Measurements from ENCODE around the gene CEP19. TPM values are rescaled to one million over a fixed set of nuclear protein-coding genes. Genes with fewer than 3 reads are reported as not detected.

Gene CEP19
- total and polyA plus RNA-seq, 2 of the 4 experiments (the other 2 are of a cell fraction): 1.1 to 1.4 TPM

DNA sequence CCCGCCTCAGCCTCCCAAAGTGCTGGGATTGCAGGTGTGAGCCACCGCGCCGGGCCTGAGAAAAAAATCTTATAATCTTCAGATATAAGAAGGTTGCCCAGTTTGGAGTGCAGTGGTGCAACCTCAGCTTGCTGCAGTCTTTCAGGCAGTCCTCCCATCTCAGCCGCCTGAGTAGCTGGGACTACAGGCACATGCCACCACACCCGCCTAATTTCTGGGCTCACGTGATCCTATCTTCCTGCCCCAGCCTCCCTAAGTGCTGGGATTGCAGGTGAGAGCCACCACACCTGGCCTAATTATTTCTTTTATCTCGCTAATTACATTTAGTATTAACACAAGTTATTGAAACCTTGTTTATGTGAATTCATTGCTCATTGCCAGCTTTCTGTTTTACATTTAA, 41.2 kb upstream of the CEP19 start:
- no CpG with 5 or more reads among the region's 8 CpGs for WGBS, 2 experiments (ENCODE audit: extremely low coverage in 2 of 2, insufficient read length in 1 of 2)
- dilution Hi-C loops (cut with HindIII; ENCODE audit: low sequenced_read_pairs, unreplicated experiment): no loop called here
- intact Hi-C loops (cut with micrococcal nuclease): loop anchor here (5.0 kb wide), 1 partner anchor 39 kb away; no protein-coding TSS in a partner anchor

More for the DNA sequence above, 41.2 kb upstream of the CEP19 start:
- CTCF ChIA-PET: no interaction called here
- peaks cover 61% of the 10 kb centered on the region for H4K20me1 ChIP-seq (ENCODE audit: insufficient read depth, low read length)
- no peak overlapping the region for H3K9ac ChIP-seq (ENCODE audit: low read depth, low read length)
- H3K9me1 ChIP-seq (ENCODE audit: insufficient read depth, low read length): peaks cover 7% of the 10 kb centered on the region
- H2AFZ ChIP-seq (replicated peaks; ENCODE audit: low read length, poor library complexity): no peak overlapping the region
- H3K9me3 ChIP-seq (ENCODE audit: control insufficient read depth, insufficient read depth, low read length): no peaks in the 10 kb centered on the region; the same call in 1 of the 2 replicates
- no peak overlapping the region for H3K27ac ChIP-seq (ENCODE audit: insufficient read depth, low read length)
- H3K79me1 ChIP-seq (ENCODE audit: low read depth in 1 of 2, low read length in 2 of 2): peaks cover 23 to 70% of the 10 kb centered on the region in 2 experiments; a peak in 3 of 4 replicates
- H2AK9ac ChIP-seq (replicated peaks; ENCODE audit: low read depth, low read length, poor library complexity): no peak overlapping the region
- peaks cover 5% of the 10 kb centered on the region for H3K4me1 ChIP-seq (ENCODE audit: control insufficient read depth, insufficient read depth, low read length)
- H3K23ac ChIP-seq (ENCODE audit: low read depth, low read length): no peak overlapping the region
- no peak overlapping the region for H4K5ac ChIP-seq (ENCODE audit: low read depth, low read length)
- in situ Hi-C loops (cut with MboI; ENCODE audit: low sequenced_read_pairs): no loop called here
- peaks cover 3% of the 10 kb centered on the region; the same call in 1 of the 2 replicates for H3K36me3 ChIP-seq (ENCODE audit: control insufficient read depth, insufficient read depth, low read length)
- H3K56ac ChIP-seq (ENCODE audit: extremely low read depth, insufficient read depth, low read length): no peak overlapping the region
- no peak overlapping the region for H4K8ac ChIP-seq (ENCODE audit: low read depth in 2 of 2, low read length in 2 of 2)
- H2AK5ac ChIP-seq (ENCODE audit: low read depth, low read length): no peak overlapping the region
- no peak overlapping the region for H2BK5ac ChIP-seq (ENCODE audit: low read depth, low read length, poor library complexity, severe bottlenecking)
- no peak overlapping the region for H3K14ac ChIP-seq (replicated peaks; ENCODE audit: low read depth, low read length)
- ATAC-seq (ENCODE audit: low read depth): no peak
- no peak overlapping the region for H2BK20ac ChIP-seq (ENCODE audit: low read depth, low read length)
- no peak overlapping the region for H3K4ac ChIP-seq (ENCODE audit: low read depth, low read length)
- TF ChIP-seq RFX5 (IDR thresholded peaks at IDR 0.05; ENCODE audit: low read depth, low read length): no peak
- TF ChIP-seq, protein P1, sequence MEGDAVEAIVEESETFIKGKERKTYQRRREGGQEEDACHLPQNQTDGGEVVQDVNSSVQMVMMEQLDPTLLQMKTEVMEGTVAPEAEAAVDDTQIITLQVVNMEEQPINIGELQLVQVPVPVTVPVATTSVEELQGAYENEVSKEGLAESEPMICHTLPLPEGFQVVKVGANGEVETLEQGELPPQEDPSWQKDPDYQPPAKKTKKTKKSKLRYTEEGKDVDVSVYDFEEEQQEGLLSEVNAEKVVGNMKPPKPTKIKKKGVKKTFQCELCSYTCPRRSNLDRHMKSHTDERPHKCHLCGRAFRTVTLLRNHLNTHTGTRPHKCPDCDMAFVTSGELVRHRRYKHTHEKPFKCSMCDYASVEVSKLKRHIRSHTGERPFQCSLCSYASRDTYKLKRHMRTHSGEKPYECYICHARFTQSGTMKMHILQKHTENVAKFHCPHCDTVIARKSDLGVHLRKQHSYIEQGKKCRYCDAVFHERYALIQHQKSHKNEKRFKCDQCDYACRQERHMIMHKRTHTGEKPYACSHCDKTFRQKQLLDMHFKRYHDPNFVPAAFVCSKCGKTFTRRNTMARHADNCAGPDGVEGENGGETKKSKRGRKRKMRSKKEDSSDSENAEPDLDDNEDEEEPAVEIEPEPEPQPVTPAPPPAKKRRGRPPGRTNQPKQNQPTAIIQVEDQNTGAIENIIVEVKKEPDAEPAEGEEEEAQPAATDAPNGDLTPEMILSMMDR (conservative IDR thresholded peaks at IDR 0.05; ENCODE audit: low read depth, low read length): no peak
- no peak for TF ChIP-seq CEBPB (IDR thresholded peaks at IDR 0.05; ENCODE audit: low read depth, low read length)
- no peak for TF ChIP-seq SMC3 (IDR thresholded peaks at IDR 0.05; ENCODE audit: low read depth, low read length)
- H4K91ac ChIP-seq (ENCODE audit: insufficient read depth, low read depth, low read length): no peak overlapping the region
- DNase-seq: no peak
- BruUV-seq (replicated peaks): no TSS peak
- no peak overlapping the region for H3K4me2 ChIP-seq (ENCODE audit: low read depth, low read length)
- H3K27me3 ChIP-seq (ENCODE audit: control insufficient read depth, insufficient read depth, low read length): no peaks in the 10 kb centered on the region
- H3K18ac ChIP-seq (ENCODE audit: low read depth, low read length): no peak overlapping the region
- no peak overlapping the region for H3K4me3 ChIP-seq (ENCODE audit: insufficient read depth, low read depth, low read length)
- POLR2A ChIA-PET (ENCODE audit: unreplicated experiment): no interaction called here
- no peak overlapping the region for H2BK120ac ChIP-seq (ENCODE audit: low read depth, low read length)
- no peak overlapping the region for H2BK15ac ChIP-seq (ENCODE audit: low read depth, low read length)

All from IMR-90 (cell line).